GM19452 (cell line): Measurements from ENCODE around the gene COA8.

Experiments used
- ATAC-seq: cut with Tn5 transposase; IDR thresholded peaks from one replicate; pipeline ENCODE4 v1.9.1; 2021; ENCODE audit not compliant: unreplicated experiment

Gene COA8

GRCh38 chr14:103547941-103548462 is 14.8 kb upstream of the COA8 start:
- ATAC-seq, result no peak

GRCh38 chr14:103548463-103549351 is 14.1 kb upstream of the COA8 start:
- no peak for ATAC-seq

GRCh38 chr14:103549361-103550311 is 13.1 kb upstream of the COA8 start:
- ATAC-seq, result no peak

- ATAC-seq, result no peak
Measured at GRCh38 chr14:103550451-103551337, 12.1 kb upstream of the COA8 start.

GRCh38 chr14:103551338-103551762 is 11.4 kb upstream of the COA8 start:
- no peak for ATAC-seq

- ATAC-seq, result no peak
Measured at GRCh38 chr14:103552011-103552845, 10.5 kb upstream of the COA8 start.

- no peak for ATAC-seq
Measured at GRCh38 chr14:103552846-103553210, 9.9 kb upstream of the COA8 start.

GRCh38 chr14:103555559-103556337 is 7.0 kb upstream of the COA8 start:
- no peak for ATAC-seq

- no peak for ATAC-seq
Measured at GRCh38 chr14:103556946-103557758, 5.6 kb upstream of the COA8 start.

- ATAC-seq, result no peak
Measured at GRCh38 chr14:103558071-103558882, 4.5 kb upstream of the COA8 start.

GRCh38 chr14:103559766-103560165 is 3.0 kb upstream of the COA8 start:
- no peak for ATAC-seq

GRCh38 chr14:103560691-103561090 is 2.1 kb upstream of the COA8 start:
- ATAC-seq, result no peak

- ATAC-seq, result peak; percentile 33
Measured at GRCh38 chr14:103561381-103562178, 1.2 kb upstream of the COA8 start.

- peak; percentile 37 for ATAC-seq
Measured at GRCh38 chr14:103562179-103562428, 656 bp upstream of the COA8 start.

GRCh38 chr14:103563226-103563620 is 463 bp downstream of the COA8 start:
- no peak for ATAC-seq

GRCh38 chr14:103563844-103564505 is 1.2 kb downstream of the COA8 start:
- ATAC-seq, result no peak
